Lower lobe of right lung (tissue), 2 donors: Measurements from ENCODE around the gene PLXNA1. TPM values are rescaled to one million over a fixed set of nuclear protein-coding genes. Genes with fewer than 3 reads are reported as not detected.

Experiments
- ATAC-seq, 2 donors: fragments of 200-7000 bp; cut with Tn5 transposase; one replicate each; pipeline ENCODE4 v1.9.1; 2020 to 2022; ENCODE audit warnings: mild to moderate bottlenecking in 2 of 2, moderate library complexity in 2 of 2
- DNase-seq: peaks from one replicate; pipeline ENCODE4 v3.0.0-alpha.2; 2020
- H3K27ac ChIP-seq: fragments of 200-600 bp; one replicate; pipeline ENCODE4 v1.8.0; 2022
- H3K27me3 ChIP-seq: fragments of 200-600 bp; one replicate; pipeline ENCODE4 v1.8.0; 2022; ENCODE audit warnings: low read depth
- H3K36me3 ChIP-seq: fragments of 200-600 bp; one replicate; pipeline ENCODE4 v1.8.0; 2022; ENCODE audit warnings: mild to moderate bottlenecking
- H3K4me1 ChIP-seq: fragments of 200-600 bp; one replicate; pipeline ENCODE4 v1.8.0; 2022
- H3K4me3 ChIP-seq: fragments of 200-600 bp; one replicate; pipeline ENCODE4 v1.8.0; 2022; ENCODE audit warnings: mild to moderate bottlenecking
- H3K9me3 ChIP-seq: fragments of 200-600 bp; one replicate; pipeline ENCODE4 v1.8.0; 2022
- CTCF ChIP-seq: fragments of 200-600 bp; IDR thresholded peaks from one replicate; pipeline ENCODE4 v1.8.0; 2022; ENCODE audit warnings: antibody characterized with exemption, mild to moderate bottlenecking
- intact Hi-C: fragments of 100-400 bp; cut with DNase I; formaldehyde crosslinking; loops from one replicate; pipeline ENCODE4 v1.11.0; 2022
- total RNA-seq: library from RNA; stranded (reverse); fragmentation: NEBNext Ultra II Directional; extraction: Animal tissue kit (Norgen Biotek cat#: 25700); gene quantifications from one replicate; pipeline ENCODE4 v1.2.1, GENCODE V29; 2021
- donor health status: DM: no; HTN: yes; CAD: no; lungs with severe emphysema.

The PLXNA1 gene
- total RNA-seq, 1 donor from 2014 or later = 48.1 TPM

DNA sequence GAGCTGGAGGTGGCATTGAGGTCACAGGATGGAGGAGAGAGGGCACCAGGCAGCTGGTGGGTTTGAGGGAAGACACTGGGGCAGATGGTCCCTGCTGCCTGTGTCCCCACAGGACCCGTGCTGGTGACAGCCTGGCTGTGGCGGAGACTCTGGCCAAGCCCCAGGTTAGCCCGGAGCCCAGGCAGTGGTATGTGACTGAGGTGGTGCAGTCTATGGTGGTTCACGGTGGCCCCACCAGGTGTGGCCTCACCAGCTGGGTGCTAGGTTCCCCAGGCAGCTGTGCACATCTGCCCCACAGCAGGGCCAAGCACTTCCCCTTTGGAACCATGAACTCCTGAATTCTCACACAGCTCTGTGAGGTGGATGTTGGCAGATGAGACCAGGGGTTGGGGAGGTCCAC, 15.4 kb downstream of the PLXNA1 start:
- H3K36me3 ChIP-seq = no peaks in the 10 kb centered on the region
- no peak for TF ChIP-seq CTCF
- H3K4me1 ChIP-seq = peaks cover 65% of the 10 kb centered on the region
- H3K4me3 ChIP-seq = no peak overlapping the region
- ATAC-seq (no peak), DNase-seq (no peak)
- intact Hi-C loops = no loop called here
- no peaks in the 10 kb centered on the region for H3K9me3 ChIP-seq
- no peak overlapping the region for H3K27ac ChIP-seq
- H3K27me3 ChIP-seq = no peaks in the 10 kb centered on the region

- H3K4me3 ChIP-seq = no peak overlapping the region
- TF ChIP-seq CTCF = no peak
- H3K9me3 ChIP-seq = no peaks in the 10 kb centered on the region
- no peaks in the 10 kb centered on the region for H3K27me3 ChIP-seq
- no peaks in the 10 kb centered on the region for H3K36me3 ChIP-seq
- intact Hi-C loops = no loop called here
- H3K4me1 ChIP-seq = peaks cover 61% of the 10 kb centered on the region
- DNase-seq = no peak
- peak overlapping the region; percentile 41 for H3K27ac ChIP-seq
- ATAC-seq = no peak
These were observed 15.8 kb downstream of the PLXNA1 start for GRCh38 chr3:126998728-126999127.

- Histone ChIP-seq H3K27me3 (no peaks in the 10 kb centered on the region), H3K4me1 (peaks cover 54% of the 10 kb centered on the region), H3K4me3 (no peak overlapping the region), H3K9me3 (no peaks in the 10 kb centered on the region), H3K36me3 (no peaks in the 10 kb centered on the region), H3K27ac (peak overlapping the region; percentile 41)
- TF ChIP-seq CTCF = no peak
- DNase-seq (no peak), ATAC-seq (no peak)
- intact Hi-C loops = no loop called here
These were observed 16.5 kb downstream of the PLXNA1 start for GRCh38 chr3:126999383-126999782.

DNA sequence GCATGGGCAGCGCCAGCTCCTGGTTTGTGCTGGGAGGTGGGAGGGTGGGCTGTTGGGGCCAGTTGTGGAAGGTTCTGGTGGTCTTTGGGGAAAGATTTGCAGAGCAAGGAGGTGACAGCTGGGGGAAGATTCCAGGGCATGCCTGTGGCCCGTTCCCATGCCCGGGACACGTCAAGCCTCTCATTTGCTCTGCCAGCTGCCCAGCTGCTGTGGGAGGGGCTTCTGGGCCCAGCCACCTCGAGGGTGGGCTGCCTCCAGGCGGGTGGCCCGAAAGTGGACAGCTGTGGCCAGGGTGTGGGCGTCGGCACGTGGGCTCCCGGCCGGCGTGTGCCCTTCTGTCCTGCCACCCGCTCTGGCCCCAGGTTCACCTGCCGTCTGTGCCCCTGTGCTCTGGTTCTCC, 17.2 kb downstream of the PLXNA1 start:
- Histone ChIP-seq H3K4me1 (peaks cover 47% of the 10 kb centered on the region), H3K36me3 (no peaks in the 10 kb centered on the region), H3K4me3 (no peak overlapping the region), H3K27ac (no peak overlapping the region), H3K9me3 (no peaks in the 10 kb centered on the region), H3K27me3 (no peaks in the 10 kb centered on the region)
- intact Hi-C loops = no loop called here
- DNase-seq = no peak
- TF ChIP-seq CTCF = no peak
- no peak for ATAC-seq

DNA sequence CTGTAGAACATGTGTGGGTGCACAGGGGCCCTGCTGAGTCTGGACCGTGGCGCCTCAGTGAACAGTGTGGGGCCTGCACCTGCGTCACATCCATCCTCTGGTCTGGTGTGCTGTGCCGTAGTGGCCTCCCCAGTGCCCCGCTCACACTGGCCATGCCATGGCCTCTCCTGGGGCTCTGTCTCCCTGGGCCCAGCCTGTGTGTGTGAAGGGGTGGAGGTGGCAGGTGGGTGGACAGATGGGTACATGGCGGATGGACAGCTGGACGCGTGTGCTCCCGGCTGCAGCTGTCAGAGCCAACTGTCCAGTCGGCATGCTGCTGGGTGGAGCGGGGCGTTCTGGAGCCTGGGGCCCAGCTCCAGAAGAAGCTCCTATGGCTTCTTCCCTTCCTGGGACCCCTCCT, 17.8 kb downstream of the PLXNA1 start:
- Histone ChIP-seq H3K36me3 (no peaks in the 10 kb centered on the region), H3K9me3 (no peaks in the 10 kb centered on the region), H3K4me3 (no peak overlapping the region), H3K4me1 (peaks cover 43% of the 10 kb centered on the region), H3K27me3 (no peaks in the 10 kb centered on the region), H3K27ac (no peak overlapping the region)
- ATAC-seq (no peak), DNase-seq (no peak)
- intact Hi-C loops = no loop called here
- no peak for TF ChIP-seq CTCF
